Adrenal gland (tissue), 5 donors: Measurements from ENCODE around the gene MGMT.

Experiments used
- CTCF ChIP-seq, 6 experiments: fragments of 450-650 bp in 4 of 6; fragments of 200-600 bp in 2 of 6; sonication (generic) in 1 of 6; IDR thresholded peaks; 1 replicate in 5 of 6; 2 replicates in 1 of 6; pipeline versions ENCODE4 v1.5.1 to v1.8.0; 2016 to 2021; ENCODE audit warnings: antibody characterized with exemption in 6 of 6, mild to moderate bottlenecking in 2 of 6, moderate library complexity in 1 of 6
- POLR2A ChIP-seq, 2 donors: fragments of 450-650 bp; IDR thresholded peaks; one replicate each; pipeline ENCODE4 v1.6.1; 2017; ENCODE audit warnings: antibody characterized with exemption in 2 of 2, mild to moderate bottlenecking in 2 of 2, moderate library complexity in 1 of 2
- donor health status: DM: no; HTN: no; CAD: no.

DNA sequence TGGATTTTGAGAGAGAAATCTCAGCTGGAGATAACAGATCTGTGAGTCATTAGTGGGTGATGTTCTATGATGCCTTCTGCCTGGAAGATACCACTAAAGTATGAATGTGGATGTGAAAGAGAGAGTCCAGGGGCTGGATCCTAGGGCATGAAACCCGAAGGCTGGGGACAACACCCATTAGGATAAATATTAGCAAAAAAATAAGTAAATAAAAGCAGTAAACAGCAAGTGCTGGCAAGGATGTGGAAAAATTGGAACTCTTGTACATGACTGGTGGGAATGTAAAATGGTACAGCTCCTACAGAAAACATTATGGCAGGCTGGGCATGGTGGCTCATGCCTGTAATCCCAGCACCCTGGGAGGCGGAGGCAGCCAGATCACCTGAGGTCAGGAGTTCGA, 16.6 kb upstream of the MGMT start:
- no peak for TF ChIP-seq CTCF (IDR thresholded peaks at IDR 0.05)
- TF ChIP-seq POLR2A (IDR thresholded peaks at IDR 0.05), result no peak
